Heart left ventricle (tissue), 13 donors: ENCODE results near the gene ENKUR.

Experiments
- POLR2A ChIP-seq, 2 donors: fragments of 450-650 bp; IDR thresholded peaks; one replicate each; pipeline ENCODE4 v1.6.1; 2017; ENCODE audit warnings: antibody characterized with exemption in 2 of 2, mild to moderate bottlenecking in 2 of 2, moderate library complexity in 2 of 2
- TF ChIP-seq, protein P1 (sequence below), 12 donors: fragments of 200-600 bp; sonication (generic) in 4 of 12; IDR thresholded peaks; one replicate each; pipeline versions ENCODE4 v1.5.0 to v1.8.0; 2018 to 2022; ENCODE audit warnings: antibody characterized with exemption in 12 of 12, mild to moderate bottlenecking in 5 of 12
- donor health status: ischemic (EF 13 %, LVEDD 7.1; RV severe dilation, severe dysfunction).
- donor health status: DM: no; HTN: yes; CAD: no.
- donor health status: DM: no; HTN: no; CAD: no.
- donor health status: ischemic (EF 25% LVEDD 6.9; RV normal size, moderate dysfunction).
- donor health status: ischemic (EF 25% LVEDD 5.7; RV mildly dilated, moderate dysfunction).
- donor health status: ischemic (EF 35%, LVEDD 5.7; RV mildly dilated, moderate dysfunction).
- donor health status: nonischemic (EF 11% LVEDD 7.7; RV severe dilation, severe dysfunction).
- donor health status: DM: yes; HTN: yes; CAD: no.
- donor health status: PGD.
- donor health status: ischemic (EF 29% LVEDD 5.4; RV normal size, mild dysfunction).
- donor health status: nonischemic (EF 23%, LVEDD 6.1; RV moderate dilation, normal function).

- no peak for TF ChIP-seq POLR2A (IDR thresholded peaks at IDR 0.05)
- TF ChIP-seq, protein P1, sequence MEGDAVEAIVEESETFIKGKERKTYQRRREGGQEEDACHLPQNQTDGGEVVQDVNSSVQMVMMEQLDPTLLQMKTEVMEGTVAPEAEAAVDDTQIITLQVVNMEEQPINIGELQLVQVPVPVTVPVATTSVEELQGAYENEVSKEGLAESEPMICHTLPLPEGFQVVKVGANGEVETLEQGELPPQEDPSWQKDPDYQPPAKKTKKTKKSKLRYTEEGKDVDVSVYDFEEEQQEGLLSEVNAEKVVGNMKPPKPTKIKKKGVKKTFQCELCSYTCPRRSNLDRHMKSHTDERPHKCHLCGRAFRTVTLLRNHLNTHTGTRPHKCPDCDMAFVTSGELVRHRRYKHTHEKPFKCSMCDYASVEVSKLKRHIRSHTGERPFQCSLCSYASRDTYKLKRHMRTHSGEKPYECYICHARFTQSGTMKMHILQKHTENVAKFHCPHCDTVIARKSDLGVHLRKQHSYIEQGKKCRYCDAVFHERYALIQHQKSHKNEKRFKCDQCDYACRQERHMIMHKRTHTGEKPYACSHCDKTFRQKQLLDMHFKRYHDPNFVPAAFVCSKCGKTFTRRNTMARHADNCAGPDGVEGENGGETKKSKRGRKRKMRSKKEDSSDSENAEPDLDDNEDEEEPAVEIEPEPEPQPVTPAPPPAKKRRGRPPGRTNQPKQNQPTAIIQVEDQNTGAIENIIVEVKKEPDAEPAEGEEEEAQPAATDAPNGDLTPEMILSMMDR (IDR thresholded peaks at IDR 0.05), result no peak
Observed at GRCh38 chr10:24965051-24965450, 50.9 kb downstream of the ENKUR start.
